GM18867 (cell line): ENCODE measurements around the gene IGSF21.

Experiments used
- ATAC-seq: cut with Tn5 transposase; IDR thresholded peaks from one replicate; pipeline ENCODE4 v1.9.1; 2021; ENCODE audit warnings: mild to moderate bottlenecking, moderate library complexity; ENCODE audit not compliant: unreplicated experiment

The IGSF21 gene

DNA sequence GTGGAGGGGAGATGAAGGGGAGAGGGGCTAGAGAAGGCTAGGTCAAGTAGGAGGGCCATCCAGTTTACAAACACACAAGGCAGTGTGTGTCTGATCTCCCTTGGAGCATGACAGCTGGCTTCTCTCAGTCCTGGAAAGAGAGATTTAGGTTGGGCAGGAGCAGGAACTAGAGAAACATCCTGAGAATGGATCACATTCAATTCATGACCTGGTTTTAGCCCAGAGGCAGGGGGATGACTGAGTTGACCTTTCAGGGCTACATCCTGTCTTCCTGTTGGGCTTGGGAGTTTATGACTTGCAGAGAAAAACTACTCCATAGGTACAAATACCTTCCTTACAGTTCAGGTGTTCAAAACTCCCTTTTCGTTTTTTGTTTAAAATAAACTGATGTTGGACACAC lies 97.0 kb downstream of the IGSF21 start:
- no peak for ATAC-seq

DNA sequence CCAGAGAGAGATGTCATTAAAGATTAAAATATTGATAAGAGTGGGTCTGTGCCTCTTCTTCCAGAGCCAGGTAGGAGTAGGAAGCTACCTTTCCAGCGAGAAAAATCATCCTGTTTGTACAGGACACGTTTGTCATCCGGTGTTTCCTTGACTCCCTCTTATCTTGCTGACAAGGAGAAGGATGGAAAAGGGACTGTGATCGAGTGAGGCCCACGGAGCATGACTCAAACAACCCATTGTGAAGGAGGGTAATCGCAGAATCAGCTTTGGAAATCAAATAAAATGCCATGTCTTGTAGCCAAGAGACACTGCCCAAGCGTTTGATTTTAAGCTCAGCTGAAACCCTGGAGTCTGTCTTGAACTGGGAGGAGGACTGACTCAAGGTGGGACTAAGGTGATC lies 97.7 kb downstream of the IGSF21 start:
- no peak for ATAC-seq

DNA sequence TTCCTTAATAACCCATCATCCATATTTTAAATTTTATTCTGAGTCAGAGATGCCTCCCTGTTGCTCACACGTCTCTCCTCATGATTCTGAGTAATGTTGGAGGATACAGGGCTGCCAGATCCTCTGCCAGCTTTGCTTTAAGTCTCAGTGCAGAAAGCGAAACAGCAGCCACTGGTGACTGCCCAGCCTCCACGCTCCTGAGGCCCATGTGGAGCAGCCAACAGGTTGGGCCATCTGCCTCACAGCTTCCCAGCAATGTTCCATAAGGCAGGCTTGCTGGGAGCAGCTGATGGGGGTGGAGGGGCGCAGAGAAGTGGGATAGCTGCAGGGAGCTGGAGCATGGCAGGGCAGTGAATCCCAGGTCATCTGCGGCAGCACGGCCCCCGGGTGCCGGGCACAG lies 104.2 kb downstream of the IGSF21 start:
- no peak for ATAC-seq

DNA sequence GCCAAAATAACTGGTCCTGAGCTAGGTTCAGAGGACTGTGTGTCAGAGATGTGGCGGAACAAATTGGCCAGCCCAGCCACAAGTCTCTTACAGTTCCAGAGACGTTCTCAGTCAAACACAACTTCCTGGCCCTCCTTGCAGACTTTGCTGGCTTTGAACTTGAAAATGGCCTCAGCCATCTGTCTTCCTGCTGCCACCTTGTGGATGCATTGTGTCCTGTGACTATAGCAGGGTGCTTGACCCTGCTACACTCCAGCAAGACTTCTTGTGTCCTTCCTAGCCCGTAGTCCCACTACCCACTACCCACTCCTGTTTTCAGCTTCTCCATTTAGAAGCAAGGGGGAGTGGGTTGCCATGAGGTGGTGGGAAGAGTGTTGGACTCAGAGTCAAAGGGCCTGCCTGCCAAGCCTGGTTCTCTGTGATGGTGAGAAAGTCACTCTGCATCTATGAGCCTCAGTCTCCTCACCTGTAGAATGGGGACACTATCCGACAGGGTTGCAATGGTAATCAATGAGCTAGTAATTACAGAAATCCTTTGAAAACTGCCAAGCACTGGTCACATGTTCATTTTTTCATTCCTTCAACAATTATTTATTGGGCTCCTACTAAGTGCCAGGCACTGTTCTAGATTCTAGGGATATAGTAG lies 109.9 kb downstream of the IGSF21 start:
- ATAC-seq, result no peak

DNA sequence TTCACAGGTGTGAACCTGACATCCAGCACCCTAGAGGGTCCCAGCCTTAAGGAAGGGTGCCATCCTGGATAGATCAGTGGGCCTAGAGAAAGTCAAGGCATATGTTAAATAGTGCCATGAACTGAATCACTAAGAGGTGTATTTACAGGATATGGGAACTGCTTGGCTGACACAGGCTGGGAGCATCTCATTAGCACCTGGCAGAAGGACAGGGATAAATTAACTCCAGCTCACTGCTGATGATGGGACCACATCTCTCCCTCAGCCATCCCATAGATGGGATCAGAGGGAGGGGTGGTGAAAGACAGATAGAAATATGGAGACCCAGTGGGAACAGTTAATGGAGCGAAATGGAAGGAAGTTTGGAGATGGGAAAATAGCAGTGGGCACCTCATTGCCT lies 122.0 kb downstream of the IGSF21 start:
- no peak for ATAC-seq

DNA sequence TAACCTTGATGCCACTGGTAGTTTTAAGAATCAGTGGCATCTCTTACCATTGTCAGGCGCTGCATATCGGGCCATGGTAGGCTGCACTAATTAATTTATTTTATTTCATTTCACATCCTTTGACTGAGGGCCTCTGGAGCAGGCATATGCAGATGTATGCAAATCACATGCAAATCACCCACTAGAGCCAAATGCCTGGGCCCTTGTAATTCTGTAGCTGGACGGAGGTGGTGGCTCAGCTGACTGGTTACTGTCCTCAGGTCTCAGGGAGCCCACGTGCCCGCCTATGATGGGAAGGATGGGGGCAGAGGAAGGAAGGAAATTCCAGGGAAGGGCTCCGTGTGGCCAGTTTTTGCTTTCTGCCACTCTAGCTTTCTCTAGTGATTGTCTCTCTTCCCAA lies 122.7 kb downstream of the IGSF21 start:
- ATAC-seq, result no peak

DNA sequence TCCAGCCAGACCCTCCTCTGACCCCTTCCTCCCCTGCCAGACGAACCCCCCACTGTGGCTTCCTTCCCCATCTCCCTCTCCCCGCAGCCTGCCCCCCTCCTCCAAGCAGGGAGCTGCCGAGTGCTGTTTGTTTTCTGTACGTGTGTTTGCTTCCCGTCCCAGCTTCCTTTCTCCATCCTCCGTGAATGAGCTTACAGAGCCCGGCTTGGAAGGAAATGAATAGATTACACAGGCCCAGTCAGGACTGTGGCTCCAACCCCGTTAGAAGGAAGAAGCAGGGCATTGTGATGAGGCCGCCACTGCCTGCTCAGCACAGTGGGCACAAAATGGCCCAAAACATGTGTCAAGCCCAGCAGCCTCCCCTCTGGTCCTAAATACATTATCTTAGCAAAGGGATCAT lies 123.2 kb downstream of the IGSF21 start:
- no peak for ATAC-seq

DNA sequence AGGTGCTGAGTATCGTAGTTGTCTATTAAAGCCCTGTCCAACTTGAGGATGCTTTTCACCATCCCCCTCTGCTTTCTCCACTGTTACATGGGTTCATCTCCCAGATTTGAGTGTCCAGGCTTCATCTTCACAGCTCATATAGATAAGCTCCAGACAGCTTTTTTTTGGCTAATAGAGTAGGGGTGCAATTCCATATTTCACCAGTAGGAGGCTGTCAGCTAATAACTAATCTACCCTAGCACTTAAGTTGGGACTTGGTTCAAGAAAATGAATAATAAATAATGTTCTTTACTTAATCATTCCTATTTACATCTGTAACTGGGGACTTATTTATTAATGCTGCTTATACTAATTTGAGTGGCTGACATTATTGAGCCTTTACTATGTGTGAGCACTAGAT lies 124.5 kb downstream of the IGSF21 start:
- no peak for ATAC-seq

DNA sequence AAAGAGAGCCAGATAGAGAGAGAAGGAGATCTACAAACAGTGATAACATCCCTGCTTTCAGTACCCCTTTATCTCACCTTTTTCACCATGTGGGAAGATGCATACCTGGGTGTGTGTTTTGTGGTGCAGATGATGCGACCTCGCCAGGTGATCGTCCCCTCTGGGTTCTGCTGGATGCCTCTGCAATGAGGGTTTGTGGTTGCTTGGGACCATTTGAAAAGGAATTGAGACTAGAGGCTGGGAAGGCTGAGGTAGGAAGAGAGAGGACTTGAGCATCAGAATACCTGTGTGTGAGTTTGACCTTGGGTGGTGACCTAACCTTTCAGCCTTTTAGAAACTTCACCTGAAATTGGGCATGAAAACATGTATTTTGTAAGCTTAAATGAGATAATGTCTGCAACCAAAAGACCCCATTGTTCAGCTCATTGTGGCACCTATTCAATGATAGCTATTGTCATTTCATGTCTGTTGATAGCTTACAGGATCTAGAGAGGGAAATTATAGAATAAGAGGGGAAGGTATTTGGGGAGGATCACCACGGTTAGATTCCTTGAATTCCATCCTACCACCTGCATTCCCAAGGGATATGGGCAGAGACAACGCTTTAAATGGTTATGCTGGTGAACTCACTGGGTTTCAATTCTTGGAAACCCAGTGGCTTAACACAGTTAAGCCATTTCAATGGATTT lies 125.7 kb downstream of the IGSF21 start:
- no peak for ATAC-seq

DNA sequence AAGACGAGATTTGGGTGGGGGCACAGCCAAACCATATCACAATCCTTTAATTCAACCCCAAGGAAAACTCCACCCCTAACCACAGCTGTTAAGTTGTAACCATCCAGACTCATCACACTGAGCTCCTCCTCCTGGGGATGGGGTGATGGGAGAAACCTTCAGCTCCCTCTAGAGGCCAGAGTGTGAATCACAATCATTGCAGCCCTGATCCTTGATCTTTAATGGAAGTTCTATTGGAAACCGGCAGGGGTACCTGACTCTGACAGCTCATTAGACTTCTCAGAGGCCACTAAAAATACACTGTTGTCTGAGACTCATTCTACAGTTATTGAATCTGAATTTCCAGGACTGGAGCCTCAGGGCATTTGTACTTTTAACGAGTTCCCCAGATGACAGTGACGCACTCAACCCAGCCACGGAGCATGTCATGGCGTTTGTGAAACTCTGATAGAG lies 127.2 kb downstream of the IGSF21 start:
- ATAC-seq, result no peak

DNA sequence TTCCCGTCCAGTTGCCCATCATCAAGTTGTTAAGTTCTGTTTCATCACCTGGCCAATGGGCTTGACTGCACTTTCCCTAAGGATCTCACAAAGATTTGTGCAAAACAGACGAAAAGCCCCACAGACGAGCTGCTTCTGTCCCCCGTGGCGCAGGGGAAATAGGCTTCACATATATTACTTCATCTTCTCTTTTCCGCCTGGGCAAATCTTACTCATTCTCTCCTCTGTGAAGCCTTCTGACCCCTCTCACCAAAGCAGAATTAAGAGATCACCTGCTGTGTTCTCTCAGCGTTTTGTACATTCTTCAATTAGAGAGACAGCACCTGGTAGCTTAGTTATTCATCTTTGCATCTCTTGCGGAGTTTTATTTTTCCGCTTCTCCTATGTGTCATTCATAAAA lies 129.8 kb downstream of the IGSF21 start:
- ATAC-seq, result no peak

DNA sequence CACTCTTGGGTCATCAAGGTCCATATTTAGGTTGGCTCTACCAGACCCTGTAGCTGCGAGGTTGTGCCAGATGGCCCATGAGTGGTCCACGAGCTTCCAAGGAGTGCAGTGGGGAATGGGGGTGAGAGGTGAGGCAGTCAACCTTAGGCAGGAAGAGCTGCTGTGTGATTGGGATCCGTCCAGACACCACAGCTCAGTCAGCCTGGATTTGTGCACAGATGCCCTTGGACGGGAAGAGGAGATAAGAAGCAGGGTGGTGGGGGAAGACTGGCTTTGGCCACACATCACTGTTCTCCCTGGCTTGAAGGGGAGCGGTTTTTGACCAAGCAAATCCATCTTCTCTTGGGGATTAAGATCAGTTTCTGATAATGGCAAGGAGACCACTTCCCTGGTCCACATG lies 130.6 kb downstream of the IGSF21 start:
- no peak for ATAC-seq

DNA sequence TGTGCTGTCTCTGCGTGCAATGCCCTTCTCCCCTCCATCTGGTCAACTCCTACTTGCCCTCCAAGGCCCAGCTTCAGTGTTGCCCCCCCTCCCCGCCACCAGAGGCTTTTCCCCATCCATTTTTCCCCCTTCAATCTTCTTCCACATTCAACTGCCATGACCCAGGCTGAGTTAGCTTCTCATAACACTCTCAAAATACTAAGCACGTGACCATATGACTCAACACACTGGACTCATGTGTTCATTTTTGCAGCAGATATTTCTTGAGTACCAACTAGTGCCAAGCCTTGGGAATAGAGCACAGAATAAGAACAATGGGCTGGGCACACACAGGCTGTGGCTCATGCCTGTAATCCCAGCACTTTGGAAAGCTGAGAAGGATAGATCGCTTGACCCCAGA lies 132.1 kb downstream of the IGSF21 start:
- no peak for ATAC-seq

DNA sequence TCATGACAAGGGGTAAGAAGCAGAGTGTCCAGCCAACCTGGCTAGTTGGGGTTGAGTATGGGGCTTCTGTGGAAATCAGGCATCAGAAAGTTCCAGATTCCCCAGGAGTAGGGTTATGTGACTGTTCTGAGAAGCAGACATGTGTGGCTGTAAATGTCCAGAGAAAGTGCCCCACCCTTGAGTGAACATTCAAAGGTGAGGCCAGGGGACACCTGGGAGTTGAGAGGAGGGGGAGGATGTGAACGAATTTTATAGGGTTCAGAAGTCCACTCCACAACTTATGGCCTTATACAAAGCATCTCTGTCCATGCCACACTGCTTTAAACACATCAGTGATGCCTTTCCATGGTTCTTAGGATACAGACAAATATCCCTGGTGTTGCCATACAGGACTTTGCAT lies 133.3 kb downstream of the IGSF21 start:
- no peak for ATAC-seq

DNA sequence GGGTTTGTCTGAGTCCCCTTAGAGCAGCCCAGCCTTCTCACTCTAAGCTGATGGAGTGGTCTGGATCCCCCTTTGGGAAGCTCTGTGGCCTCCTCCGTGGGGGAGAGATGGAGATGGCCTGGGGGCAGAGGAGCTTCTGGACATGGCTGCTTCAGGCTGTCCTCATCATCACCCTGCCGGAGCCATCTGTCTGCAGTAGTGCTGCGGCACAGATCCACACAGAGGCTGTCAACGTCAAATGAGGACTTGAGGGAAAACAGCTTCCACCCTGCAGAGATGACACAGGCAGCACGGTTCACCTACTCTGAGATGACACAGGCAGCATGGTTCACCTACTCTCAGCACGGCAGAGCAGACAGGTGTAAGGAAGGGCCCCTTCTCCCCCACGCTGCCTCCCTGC lies 134.3 kb downstream of the IGSF21 start:
- no peak for ATAC-seq

DNA sequence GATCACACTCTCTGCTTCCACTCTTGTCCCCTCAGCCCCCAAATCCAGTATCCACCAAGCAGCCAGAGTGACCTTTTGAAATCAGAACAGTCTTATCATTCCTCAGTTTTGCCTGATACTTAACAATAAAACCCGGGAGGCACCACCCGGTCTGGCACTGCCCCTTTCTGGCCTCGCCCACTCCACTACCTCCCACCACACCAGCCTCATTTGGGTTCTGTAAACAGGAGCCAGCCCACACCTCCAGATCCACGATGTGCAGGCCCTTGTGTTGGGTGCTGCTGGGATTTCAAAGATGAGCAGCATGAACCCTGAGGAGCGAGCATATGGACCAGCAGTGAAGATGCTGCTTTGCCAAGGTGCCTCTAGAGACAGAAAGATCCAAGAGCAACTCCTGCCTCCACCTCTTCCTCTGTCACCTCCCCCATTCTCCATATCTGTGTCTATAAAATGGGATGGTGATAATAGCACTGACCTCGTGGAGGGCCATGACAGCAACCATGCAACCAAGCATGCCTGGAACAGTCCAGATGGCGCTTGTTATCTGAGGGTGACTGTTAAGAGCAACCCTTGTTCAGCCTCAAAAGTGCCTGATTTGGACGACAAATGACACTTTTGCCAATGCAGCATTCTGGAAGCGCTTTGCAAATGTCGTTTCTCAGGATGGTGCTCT lies 136.0 kb downstream of the IGSF21 start:
- no peak for ATAC-seq

DNA sequence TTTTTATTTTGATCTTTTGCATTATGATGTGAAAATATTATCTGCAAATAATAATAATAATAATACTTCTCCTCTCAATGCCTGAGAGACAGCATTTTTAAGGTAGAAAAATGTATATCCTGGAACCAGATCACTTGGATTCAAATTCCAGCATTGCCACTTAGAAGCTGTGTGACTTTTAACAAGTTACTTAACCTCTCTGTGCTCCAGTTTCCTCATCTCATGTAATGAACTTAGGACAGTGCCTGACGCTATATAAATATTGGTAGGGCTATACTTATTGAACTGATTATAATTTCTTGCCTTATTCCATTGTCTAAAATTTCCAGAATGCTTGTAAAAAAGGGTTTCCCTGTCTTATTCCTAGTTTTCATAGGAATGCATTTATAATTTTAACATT lies 137.2 kb downstream of the IGSF21 start:
- ATAC-seq, result no peak

DNA sequence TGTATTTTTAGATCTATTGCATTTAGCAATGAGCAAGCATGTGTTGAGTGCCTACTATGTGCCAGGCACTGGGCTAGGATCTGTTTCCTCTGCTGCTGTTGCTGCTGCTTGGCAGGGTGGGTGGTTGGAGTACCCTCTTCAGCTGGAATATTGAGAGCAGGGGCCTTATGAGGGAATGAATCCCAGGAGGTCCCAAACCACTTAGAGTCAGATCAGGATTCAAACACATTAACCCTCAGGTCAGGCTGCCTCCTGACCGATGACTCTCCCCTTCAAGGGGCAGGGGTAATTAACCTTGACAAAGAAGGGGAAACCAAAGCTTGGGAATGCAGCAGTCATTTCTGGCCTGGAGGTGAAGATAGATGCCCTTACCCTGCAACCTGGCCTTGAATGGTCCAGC lies 138.0 kb downstream of the IGSF21 start:
- ATAC-seq, result no peak

DNA sequence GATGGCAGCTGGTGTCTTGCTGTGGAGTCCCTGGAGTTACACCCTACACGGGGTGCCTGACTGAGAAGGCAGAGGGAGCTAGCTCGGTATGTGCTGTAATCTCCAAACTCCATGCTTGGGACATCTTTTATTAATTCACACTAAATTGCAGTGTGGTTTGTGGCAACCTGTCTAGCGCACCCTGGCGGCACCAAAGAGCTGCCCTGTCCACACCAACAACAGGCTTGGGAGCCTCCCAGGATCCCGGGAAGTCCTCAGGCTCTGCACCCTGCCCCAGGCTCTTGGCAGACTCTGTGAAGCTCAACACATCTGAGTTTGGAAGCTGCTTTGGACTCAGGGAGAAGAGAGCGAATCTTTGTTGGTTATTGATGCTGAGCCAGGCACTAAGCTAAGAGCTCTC lies 138.9 kb downstream of the IGSF21 start:
- ATAC-seq, result no peak

DNA sequence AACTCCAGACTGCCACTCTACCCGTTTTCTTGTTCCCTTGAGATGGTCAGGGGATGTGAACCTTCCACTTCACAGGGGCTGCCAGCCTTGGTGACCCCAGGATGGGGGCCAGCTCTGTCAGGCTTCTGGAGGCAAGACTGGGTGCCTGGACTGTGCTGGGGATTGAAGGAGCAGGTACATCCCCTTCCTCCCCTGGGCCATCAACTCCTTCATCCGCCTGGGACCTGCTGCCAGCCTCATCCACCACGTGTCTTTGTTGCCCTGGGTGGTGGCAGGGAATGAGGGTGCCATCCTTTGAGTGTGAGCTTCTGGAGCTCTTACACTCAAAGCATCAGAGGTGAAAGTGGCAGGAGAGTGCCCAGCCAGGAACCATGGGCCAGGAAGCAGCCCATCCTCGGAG lies 139.6 kb downstream of the IGSF21 start:
- no peak for ATAC-seq

DNA sequence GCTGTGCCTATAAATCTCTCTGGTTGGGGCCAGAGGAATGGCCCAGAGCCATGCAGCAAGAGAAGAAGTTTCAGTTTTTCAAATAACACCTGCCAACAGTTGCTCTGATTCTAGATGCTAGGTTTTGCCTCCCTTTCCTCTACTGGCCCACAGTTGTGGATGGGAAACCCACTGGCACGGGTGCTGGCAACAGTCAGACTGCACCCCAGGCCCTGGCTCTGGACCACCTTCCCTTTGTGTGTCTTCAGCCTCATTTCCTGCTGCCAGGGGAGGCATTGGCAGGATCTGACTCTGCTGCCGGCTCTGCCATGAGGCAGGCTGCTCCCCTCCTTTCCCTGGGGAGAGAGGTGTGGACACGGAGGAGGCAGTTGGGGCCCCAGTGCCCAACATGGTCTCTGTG lies 142.0 kb downstream of the IGSF21 start:
- ATAC-seq, result no peak

DNA sequence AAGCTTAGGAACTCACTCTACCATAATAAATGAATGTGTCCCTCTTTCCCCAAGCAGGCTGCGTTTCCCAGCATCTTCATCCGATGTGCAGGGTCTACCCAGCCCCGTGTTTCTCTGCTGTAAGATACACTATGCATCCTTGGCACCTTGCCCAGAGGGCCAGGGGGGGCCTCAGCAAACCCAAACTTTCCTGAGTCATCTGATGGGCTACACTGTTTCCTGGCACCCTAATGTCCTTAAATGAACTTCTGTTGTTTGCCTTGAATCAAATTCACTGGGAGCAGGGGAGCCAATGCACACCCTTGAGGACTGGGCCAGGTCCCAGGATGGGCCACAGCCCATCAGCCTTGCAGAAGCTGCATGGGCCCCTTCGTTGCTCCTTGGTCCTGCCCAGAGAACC lies 145.5 kb downstream of the IGSF21 start:
- ATAC-seq, result no peak
